Measurements from ENCODE around the gene DDX1. TPM values are rescaled to one million over a fixed set of nuclear protein-coding genes. Genes with fewer than 3 reads are reported as not detected.

The DDX1 gene
- total and polyA plus RNA-seq, 5 experiments from 2014 or later: 39.9 to 64.1 (median 57.7) TPM

DNA sequence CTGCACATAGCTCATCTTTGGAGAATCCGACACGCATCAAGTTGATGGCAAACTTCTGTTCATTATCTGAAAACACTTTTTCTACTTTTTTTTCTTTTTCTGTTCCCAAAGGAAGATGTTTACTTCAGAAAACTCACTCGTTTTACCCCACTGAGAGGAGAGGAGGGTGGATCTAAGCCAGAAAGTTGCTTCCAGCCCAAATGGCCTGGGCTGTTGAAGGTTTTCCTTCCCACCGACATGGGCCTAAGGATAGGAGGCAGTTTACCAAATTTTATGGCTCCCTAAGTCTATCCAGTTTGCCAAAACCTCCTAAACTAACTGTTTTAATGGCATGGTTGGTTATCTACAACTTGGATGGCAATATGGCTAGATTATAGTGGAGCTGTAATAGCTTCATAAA is 70.4 kb downstream of the DDX1 start:
- ATAC-seq: no peak
- Mint-ChIP-seq H3K9me3 (peaks cover 0 to 10% (median 0%) of the 10 kb centered on the region in 9 donors), H3K27ac (no peak overlapping the region), H3K4me1 (peaks cover 0 to 2% (median 0%) of the 10 kb centered on the region in 4 donors), H3K27me3 (peaks cover 0 to 17% (median 4%) of the 10 kb centered on the region in 5 donors), H3K36me3 (peaks cover 0 to 4% (median 0%) of the 10 kb centered on the region in 3 donors), H3K4me3 (no peak overlapping the region)
- POLR2A ChIA-PET: no interaction called here
- DNase-seq: no peak

DNA sequence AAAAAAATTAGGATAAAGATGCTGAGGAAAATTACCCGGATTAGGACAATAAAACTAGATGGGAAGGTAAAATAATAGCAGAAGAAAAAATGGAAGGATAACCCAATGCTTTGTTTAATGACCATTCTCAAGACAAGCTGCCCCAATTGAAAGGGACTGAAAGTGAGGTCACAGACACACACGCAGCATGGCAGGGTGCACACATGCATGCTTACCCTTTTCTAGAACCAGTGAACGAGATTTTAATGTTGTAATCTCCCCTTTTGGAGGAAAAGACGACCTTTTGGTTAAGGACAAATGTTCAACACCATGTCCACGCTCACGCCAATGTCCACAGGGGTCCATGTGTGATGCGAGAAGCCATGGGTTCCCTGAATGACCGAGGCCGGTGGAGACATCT is 70.9 kb downstream of the DDX1 start:
- Mint-ChIP-seq H3K9me3 (peaks cover 0 to 10% (median 0%) of the 10 kb centered on the region in 9 donors), H3K4me1 (peaks cover 0 to 2% (median 0%) of the 10 kb centered on the region in 4 donors), H3K27me3 (peaks cover 0 to 18% (median 4%) of the 10 kb centered on the region in 5 donors), H3K4me3 (no peak overlapping the region), H3K36me3 (peaks cover 0 to 4% (median 0%) of the 10 kb centered on the region in 3 donors), H3K27ac (no peak overlapping the region)
- DNase-seq (no peak), ATAC-seq (no peak)
- POLR2A ChIA-PET: no interaction called here

DNA sequence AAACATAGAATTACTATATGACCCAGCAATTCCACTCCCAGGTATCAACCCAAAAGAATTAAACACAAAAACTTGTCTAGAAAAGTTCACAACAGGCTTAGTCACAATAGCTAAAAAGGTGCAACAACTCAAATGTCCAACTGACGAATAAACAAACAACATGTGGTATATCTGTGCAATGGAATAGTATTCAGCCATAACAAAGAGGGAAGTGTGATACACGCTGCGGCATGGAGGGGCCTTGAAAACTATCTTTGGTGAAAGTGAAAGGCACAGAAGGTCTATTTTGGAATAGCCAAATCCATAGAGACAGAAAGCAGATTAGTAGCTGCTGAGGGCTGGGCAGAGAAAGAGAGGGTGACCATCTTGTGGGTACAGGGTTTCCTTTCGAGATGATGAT is 72.1 kb downstream of the DDX1 start:
- DNase-seq (no peak), ATAC-seq (no peak)
- H3K4me1 Mint-ChIP-seq: peaks cover 0 to 2% (median 0%) of the 10 kb centered on the region in 4 donors
- peaks cover 0 to 18% (median 4%) of the 10 kb centered on the region in 5 donors for H3K27me3 Mint-ChIP-seq
- H3K9me3 Mint-ChIP-seq: peaks cover 0 to 8% (median 0%) of the 10 kb centered on the region in 9 donors
- H3K4me3 Mint-ChIP-seq: no peak overlapping the region
- no peak overlapping the region for H3K27ac Mint-ChIP-seq
- POLR2A ChIA-PET: no interaction called here
- H3K36me3 Mint-ChIP-seq: peaks cover 0 to 4% (median 0%) of the 10 kb centered on the region in 3 donors

GRCh38 chr2:15664273-15665066 is 72.8 kb downstream of the DDX1 start:
- Mint-ChIP-seq H3K4me1 (no peaks in the 10 kb centered on the region), H3K27ac (no peak overlapping the region), H3K27me3 (peaks cover 0 to 18% (median 4%) of the 10 kb centered on the region in 5 donors), H3K4me3 (no peak overlapping the region), H3K36me3 (peaks cover 0 to 4% (median 0%) of the 10 kb centered on the region in 3 donors), H3K9me3 (peaks cover 0 to 5% (median 0%) of the 10 kb centered on the region in 9 donors)
- ATAC-seq (no peak), DNase-seq (no peak)
- POLR2A ChIA-PET: no interaction called here

DNA sequence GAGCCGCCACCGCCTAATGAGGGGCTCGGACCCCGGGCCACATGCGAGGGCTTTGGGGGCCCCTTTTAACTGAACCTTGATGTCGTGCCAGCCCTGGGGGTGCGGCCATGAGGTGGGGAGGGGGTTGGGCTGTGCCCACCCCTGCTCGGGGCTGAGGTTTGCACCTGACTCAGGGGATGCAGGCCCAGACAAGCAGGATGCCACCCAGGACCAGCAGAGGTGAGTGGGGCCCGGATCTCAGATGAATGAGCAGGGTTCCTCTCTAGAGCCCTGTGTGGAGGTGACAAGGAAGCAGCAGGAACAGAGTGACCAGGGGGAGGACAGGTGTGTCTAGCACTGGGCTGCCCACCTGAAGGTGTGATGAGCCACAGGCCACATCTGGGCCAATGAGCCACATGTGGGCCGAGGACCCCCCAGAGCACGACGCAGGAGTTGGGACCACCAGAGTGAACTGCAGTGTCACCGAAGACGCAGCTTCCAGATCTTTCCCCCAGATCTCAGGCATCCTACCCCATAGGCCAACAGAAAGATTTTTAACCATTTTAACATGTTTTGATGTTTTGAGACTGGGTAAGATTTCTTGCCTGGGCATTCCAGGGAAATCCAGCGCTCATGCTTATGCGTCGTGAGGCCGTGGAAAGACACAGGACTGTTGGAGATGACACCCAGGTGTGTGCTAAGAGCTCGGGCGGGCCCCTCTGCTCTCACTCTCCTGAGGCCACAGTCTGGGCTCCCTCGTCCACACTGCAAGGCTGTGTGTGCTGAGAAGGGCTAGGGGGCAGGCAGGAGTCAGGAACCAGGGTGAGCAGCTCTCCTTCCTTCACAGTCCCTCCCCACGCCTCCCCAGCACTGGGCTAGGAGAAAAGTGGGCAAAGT is 73.6 kb downstream of the DDX1 start:
- POLR2A ChIA-PET: no interaction called here
- DNase-seq (no peak), ATAC-seq (no peak)
- Mint-ChIP-seq H3K4me1 (no peaks in the 10 kb centered on the region), H3K9me3 (peaks cover 0 to 5% (median 0%) of the 10 kb centered on the region in 9 donors), H3K27me3 (peaks cover 0 to 18% (median 4%) of the 10 kb centered on the region in 5 donors), H3K4me3 (no peak overlapping the region), H3K27ac (no peak overlapping the region), H3K36me3 (peaks cover 0 to 4% (median 0%) of the 10 kb centered on the region in 3 donors)

DNA sequence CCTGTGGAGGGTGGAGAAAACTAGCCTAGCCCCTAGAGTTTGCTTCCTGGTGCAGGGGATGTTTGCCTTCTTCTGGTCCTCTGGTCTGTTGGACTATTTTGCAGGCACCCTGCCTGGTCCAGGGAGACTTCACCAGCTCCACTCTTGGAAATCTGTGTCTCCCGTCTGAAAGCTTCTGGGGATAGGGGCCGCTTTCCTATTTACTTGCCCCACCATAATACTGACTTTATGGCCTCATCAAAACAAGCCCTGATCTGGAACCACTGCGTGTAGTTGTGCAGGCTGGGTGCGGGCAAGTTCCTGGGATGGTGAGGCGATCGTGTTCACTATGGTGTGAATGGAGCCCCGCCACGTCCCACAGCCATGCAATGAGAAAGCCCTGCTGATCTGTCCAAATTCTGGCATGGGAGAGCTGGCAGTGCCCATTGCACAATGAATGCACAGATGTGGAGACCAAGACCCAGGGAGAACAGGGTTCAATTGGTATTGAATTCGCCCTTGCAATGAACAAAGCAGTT is 74.3 kb downstream of the DDX1 start:
- H3K36me3 Mint-ChIP-seq: peaks cover 0 to 4% (median 0%) of the 10 kb centered on the region in 3 donors
- no peak overlapping the region for H3K27ac Mint-ChIP-seq
- POLR2A ChIA-PET: no interaction called here

GRCh38 chr2:15666861-15667808 is 75.5 kb downstream of the DDX1 start:
- Mint-ChIP-seq H3K9me3 (peaks cover 0 to 5% (median 0%) of the 10 kb centered on the region in 9 donors), H3K27ac (no peak overlapping the region), H3K4me1 (no peaks in the 10 kb centered on the region), H3K27me3 (peaks cover 0 to 18% (median 4%) of the 10 kb centered on the region in 5 donors), H3K4me3 (no peak overlapping the region), H3K36me3 (peaks cover 0 to 4% (median 0%) of the 10 kb centered on the region in 3 donors)
- POLR2A ChIA-PET: no interaction called here
- DNase-seq (no peak), ATAC-seq (no peak)

More for the DNA sequence above, 74.3 kb downstream of the DDX1 start:
- DNase-seq (no peak), ATAC-seq (no peak)
- Mint-ChIP-seq H3K9me3 (peaks cover 0 to 5% (median 0%) of the 10 kb centered on the region in 9 donors), H3K4me1 (no peaks in the 10 kb centered on the region), H3K27me3 (peaks cover 0 to 18% (median 4%) of the 10 kb centered on the region in 5 donors), H3K4me3 (no peak overlapping the region)

GRCh38 chr2:15667809-15668556 is 76.3 kb downstream of the DDX1 start:
- DNase-seq (no peak), ATAC-seq (no peak)
- Mint-ChIP-seq H3K4me3 (no peak overlapping the region), H3K27ac (no peak overlapping the region), H3K9me3 (peaks cover 0 to 5% (median 0%) of the 10 kb centered on the region in 9 donors), H3K36me3 (peaks cover 0 to 4% (median 0%) of the 10 kb centered on the region in 3 donors), H3K27me3 (peaks cover 1 to 26% (median 8%) of the 10 kb centered on the region in 5 donors), H3K4me1 (no peaks in the 10 kb centered on the region)
- POLR2A ChIA-PET: no interaction called here

- POLR2A ChIA-PET: no interaction called here
- H3K27ac Mint-ChIP-seq: no peak overlapping the region
- DNase-seq (no peak), ATAC-seq (no peak)
- H3K9me3 Mint-ChIP-seq: peaks cover 0 to 3% (median 0%) of the 10 kb centered on the region in 9 donors
- peaks cover 0 to 3% (median 0%) of the 10 kb centered on the region in 3 donors for H3K36me3 Mint-ChIP-seq
- H3K4me1 Mint-ChIP-seq: no peaks in the 10 kb centered on the region
- H3K27me3 Mint-ChIP-seq: peaks cover 5 to 34% (median 12%) of the 10 kb centered on the region in 5 donors
- no peak overlapping the region for H3K4me3 Mint-ChIP-seq
Observed at GRCh38 chr2:15668611-15669305, 77.1 kb downstream of the DDX1 start.

DNA sequence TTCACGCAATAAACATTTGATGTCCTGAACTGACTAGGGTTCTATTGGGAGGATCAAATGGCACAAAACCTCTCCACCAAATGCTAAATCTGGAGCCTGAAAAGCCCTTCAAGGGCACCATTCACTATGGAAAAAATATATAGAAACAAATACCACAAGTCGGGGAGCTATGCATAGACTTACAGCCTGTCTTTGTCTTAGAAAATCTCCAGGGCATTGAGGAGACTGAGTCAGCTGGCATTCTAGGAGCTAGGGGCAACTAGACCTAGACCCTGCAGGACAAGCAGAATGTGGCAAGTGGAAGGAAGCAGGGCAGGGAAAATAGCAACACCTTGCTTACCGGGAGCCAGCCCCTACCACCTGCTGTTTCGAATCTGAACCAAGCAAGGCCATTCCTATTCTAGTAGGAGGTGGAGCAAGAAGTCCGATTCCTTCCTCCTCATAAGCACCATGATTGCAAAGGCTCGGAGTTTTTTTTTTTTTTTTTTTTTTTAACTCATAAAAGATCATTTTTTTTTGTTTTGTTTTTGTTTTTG is 77.8 kb downstream of the DDX1 start:
- no peak for ATAC-seq
- DNase-seq: no peak
- H3K4me1 Mint-ChIP-seq: no peaks in the 10 kb centered on the region
- POLR2A ChIA-PET: no interaction called here
- no peak overlapping the region for H3K4me3 Mint-ChIP-seq
- no peaks in the 10 kb centered on the region for H3K36me3 Mint-ChIP-seq
- H3K27ac Mint-ChIP-seq: no peak overlapping the region
- H3K27me3 Mint-ChIP-seq: peaks cover 5 to 37% (median 16%) of the 10 kb centered on the region in 5 donors
- H3K9me3 Mint-ChIP-seq: no peaks in the 10 kb centered on the region

DNA sequence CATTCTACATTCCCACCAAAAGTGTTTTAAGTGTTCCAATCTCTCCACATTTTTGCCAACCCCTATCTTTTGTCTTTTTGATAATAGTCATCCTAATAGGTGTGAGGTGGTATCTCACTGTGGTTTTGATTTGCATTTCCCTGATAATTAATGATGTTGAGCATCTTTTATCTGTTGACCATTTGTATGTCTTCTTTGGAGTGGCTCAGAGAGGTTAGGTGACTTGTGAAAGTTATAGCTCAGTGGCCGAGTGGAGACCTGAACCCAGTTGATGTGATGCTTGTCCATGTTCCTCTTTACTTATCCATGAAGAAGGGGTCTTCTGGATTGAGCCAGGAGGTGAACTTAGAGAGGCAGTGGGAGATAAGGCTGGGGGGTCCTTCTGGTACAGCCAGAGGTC is 78.8 kb downstream of the DDX1 start:
- DNase-seq (no peak), ATAC-seq (no peak)
- H3K4me1 Mint-ChIP-seq: no peaks in the 10 kb centered on the region
- H3K27me3 Mint-ChIP-seq: peaks cover 5 to 46% (median 19%) of the 10 kb centered on the region in 5 donors
- no peaks in the 10 kb centered on the region for H3K36me3 Mint-ChIP-seq
- POLR2A ChIA-PET: no interaction called here
- H3K27ac Mint-ChIP-seq: no peak overlapping the region
- no peak overlapping the region for H3K4me3 Mint-ChIP-seq
- H3K9me3 Mint-ChIP-seq: no peaks in the 10 kb centered on the region
